ENCODE measurements around the gene DAZAP2.

The DAZAP2 gene

GRCh38 chr12:51263341-51263740, 24.7 kb downstream of the DAZAP2 start:
- Histone ChIP-seq H3K4me3 (ENCODE audit: low read length) (no peak overlapping the region), H3F3A (ENCODE audit: insufficient read depth, low read length) (no peaks in the 10 kb centered on the region), H3K79me2 (ENCODE audit: low read length) (no peaks in the 10 kb centered on the region), H4K20me1 (ENCODE audit: insufficient read depth, low read length) (no peaks in the 10 kb centered on the region), H3K4me1 (ENCODE audit: low read length) (peaks cover 5% of the 10 kb centered on the region), H3K9ac (ENCODE audit: low read length) (no peak overlapping the region), H3K27ac (ENCODE audit: low read length) (no peak overlapping the region), H3K9me2 (replicated peaks; ENCODE audit: insufficient read depth, low read length) (no peaks in the 10 kb centered on the region), H3K27me3 (replicated peaks; ENCODE audit: insufficient read depth, low read length) (no peaks in the 10 kb centered on the region), H3K36me3 (replicated peaks; ENCODE audit: insufficient read depth, low read length) (no peaks in the 10 kb centered on the region), H3K9me3 (replicated peaks; ENCODE audit: insufficient read depth, low read length) (no peaks in the 10 kb centered on the region), H2AFZ (ENCODE audit: low read length) (no peak overlapping the region), H3K4me2 (ENCODE audit: low read depth, low read length) (no peak overlapping the region)
- no peak for DNase-seq
- TF ChIP-seq EZH2 (optimal IDR thresholded peaks at IDR 0.05; ENCODE audit: low read depth, low read length) (no peak), CTCF (IDR thresholded peaks at IDR 0.05; ENCODE audit: low read length) (no peak), EZH2phosphoT487 (IDR thresholded peaks at IDR 0.05; ENCODE audit: low read length) (no peak)

GRCh38 chr12:51264297-51264696, 25.7 kb downstream of the DAZAP2 start:
- H3K79me2 ChIP-seq (ENCODE audit: low read length): no peaks in the 10 kb centered on the region

GRCh38 chr12:51265024-51265423, 26.4 kb downstream of the DAZAP2 start:
- no peaks in the 10 kb centered on the region for H3K79me2 ChIP-seq (ENCODE audit: low read length)
- H4K20me1 ChIP-seq (ENCODE audit: insufficient read depth, low read length): no peaks in the 10 kb centered on the region
- no peak overlapping the region for H3K4me3 ChIP-seq (ENCODE audit: low read length)
- no peaks in the 10 kb centered on the region for H3K36me3 ChIP-seq (replicated peaks; ENCODE audit: insufficient read depth, low read length)
- peak; percentile 72 for DNase-seq
- no peak overlapping the region for H2AFZ ChIP-seq (ENCODE audit: low read length)
- peaks cover 5% of the 10 kb centered on the region for H3K4me1 ChIP-seq (ENCODE audit: low read length)
- H3K27ac ChIP-seq (ENCODE audit: low read length): no peak overlapping the region
- no peak overlapping the region for H3K9ac ChIP-seq (ENCODE audit: low read length)
- TF ChIP-seq CTCF (IDR thresholded peaks at IDR 0.05; ENCODE audit: low read length) (no peak), EZH2 (optimal IDR thresholded peaks at IDR 0.05; ENCODE audit: low read depth, low read length) (no peak), EZH2phosphoT487 (IDR thresholded peaks at IDR 0.05; ENCODE audit: low read length) (no peak)
- H3K27me3 ChIP-seq (replicated peaks; ENCODE audit: insufficient read depth, low read length): peaks cover 4% of the 10 kb centered on the region; the same call in 1 of the 2 replicates
- H3F3A ChIP-seq (ENCODE audit: insufficient read depth, low read length): no peaks in the 10 kb centered on the region
- H3K4me2 ChIP-seq (ENCODE audit: low read depth, low read length): peak overlapping the region; percentile 35
- no peaks in the 10 kb centered on the region for H3K9me2 ChIP-seq (replicated peaks; ENCODE audit: insufficient read depth, low read length)
- H3K9me3 ChIP-seq (replicated peaks; ENCODE audit: insufficient read depth, low read length): no peaks in the 10 kb centered on the region

More at GRCh38 chr12:51264297-51264696, 25.7 kb downstream of the DAZAP2 start:
- Histone ChIP-seq H3K27me3 (replicated peaks; ENCODE audit: insufficient read depth, low read length) (peaks cover 4% of the 10 kb centered on the region; the same call in 1 of the 2 replicates), H3K4me3 (ENCODE audit: low read length) (no peak overlapping the region), H3K9ac (ENCODE audit: low read length) (no peak overlapping the region), H4K20me1 (ENCODE audit: insufficient read depth, low read length) (no peaks in the 10 kb centered on the region), H3K4me1 (ENCODE audit: low read length) (peaks cover 5% of the 10 kb centered on the region), H3K4me2 (ENCODE audit: low read depth, low read length) (no peak overlapping the region), H3K9me3 (replicated peaks; ENCODE audit: insufficient read depth, low read length) (no peaks in the 10 kb centered on the region), H3F3A (ENCODE audit: insufficient read depth, low read length) (no peaks in the 10 kb centered on the region), H3K9me2 (replicated peaks; ENCODE audit: insufficient read depth, low read length) (no peaks in the 10 kb centered on the region), H3K27ac (ENCODE audit: low read length) (no peak overlapping the region), H2AFZ (ENCODE audit: low read length) (no peak overlapping the region), H3K36me3 (replicated peaks; ENCODE audit: insufficient read depth, low read length) (no peaks in the 10 kb centered on the region)
- no peak for DNase-seq
- TF ChIP-seq EZH2 (optimal IDR thresholded peaks at IDR 0.05; ENCODE audit: low read depth, low read length) (no peak), EZH2phosphoT487 (IDR thresholded peaks at IDR 0.05; ENCODE audit: low read length) (no peak), CTCF (IDR thresholded peaks at IDR 0.05; ENCODE audit: low read length) (no peak)
